Ishikawa (cell line): ENCODE results near the gene CFAP43.

Source experiments
- CEBPB ChIP-seq: IDR thresholded peaks from 2 replicates; pipeline ENCODE4 v1.6.1; 2012
- CREB1 ChIP-seq: IDR thresholded peaks from 2 replicates; pipeline ENCODE4 v1.6.1; 2012; ENCODE audit warnings: low read depth
- EGR1 ChIP-seq: IDR thresholded peaks from 2 replicates; pipeline ENCODE4 v1.6.1; 2012
- EP300 ChIP-seq: IDR thresholded peaks from 2 replicates; pipeline ENCODE4 v1.6.1; 2012; ENCODE audit warnings: borderline replicate concordance
- FOXM1 ChIP-seq: IDR thresholded peaks from 2 replicates; pipeline ENCODE4 v1.6.1; 2012; ENCODE audit warnings: low read depth, borderline replicate concordance
- NFIC ChIP-seq: IDR thresholded peaks from 2 replicates; pipeline ENCODE4 v1.6.1; 2012
- RAD21 ChIP-seq: IDR thresholded peaks from 2 replicates; pipeline ENCODE4 v1.6.1; 2012; ENCODE audit warnings: low read depth
- TAF1 ChIP-seq: IDR thresholded peaks from 2 replicates; pipeline ENCODE4 v1.6.1; 2012; ENCODE audit warnings: low read depth, mild to moderate bottlenecking
- TCF12 ChIP-seq: IDR thresholded peaks from 2 replicates; pipeline ENCODE4 v1.6.1; 2012; ENCODE audit warnings: low read depth
- TEAD4 ChIP-seq: IDR thresholded peaks from 2 replicates; pipeline ENCODE4 v1.6.1; 2012
- YY1 ChIP-seq: IDR thresholded peaks from 2 replicates; pipeline ENCODE4 v1.6.1; 2012; ENCODE audit warnings: low read depth
- ZBTB7A ChIP-seq: IDR thresholded peaks from 2 replicates; pipeline ENCODE4 v1.6.1; 2012; ENCODE audit warnings: low read depth
- TF ChIP-seq, protein P1 (sequence below): IDR thresholded peaks from 2 replicates; pipeline ENCODE4 v1.6.1; 2012
- TF ChIP-seq, protein P2 (sequence below): IDR thresholded peaks from 2 replicates; pipeline ENCODE4 v1.6.1; 2012
- TF ChIP-seq, protein P3 (sequence below): IDR thresholded peaks from 2 replicates; pipeline ENCODE4 v1.6.1; 2012; ENCODE audit warnings: low read depth, mild to moderate bottlenecking

CFAP43 gene

GRCh38 chr10:104258209-104258608 lies 26.0 kb upstream of the CFAP43 start:
- TF ChIP-seq EGR1 (no peak), TEAD4 (no peak), CREB1 (no peak), EP300 (no peak), CEBPB (no peak)

- TF ChIP-seq CREB1 (no peak), FOXM1 (no peak), NFIC (no peak), ZBTB7A (no peak), YY1 (no peak), TCF12 (no peak), RAD21 (no peak), EGR1 (no peak), TAF1 (no peak), CEBPB (no peak), TEAD4 (no peak), EP300 (no peak)
- TF ChIP-seq, protein P1, sequence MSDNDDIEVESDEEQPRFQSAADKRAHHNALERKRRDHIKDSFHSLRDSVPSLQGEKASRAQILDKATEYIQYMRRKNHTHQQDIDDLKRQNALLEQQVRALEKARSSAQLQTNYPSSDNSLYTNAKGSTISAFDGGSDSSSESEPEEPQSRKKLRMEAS: no peak
- TF ChIP-seq, protein P2, sequence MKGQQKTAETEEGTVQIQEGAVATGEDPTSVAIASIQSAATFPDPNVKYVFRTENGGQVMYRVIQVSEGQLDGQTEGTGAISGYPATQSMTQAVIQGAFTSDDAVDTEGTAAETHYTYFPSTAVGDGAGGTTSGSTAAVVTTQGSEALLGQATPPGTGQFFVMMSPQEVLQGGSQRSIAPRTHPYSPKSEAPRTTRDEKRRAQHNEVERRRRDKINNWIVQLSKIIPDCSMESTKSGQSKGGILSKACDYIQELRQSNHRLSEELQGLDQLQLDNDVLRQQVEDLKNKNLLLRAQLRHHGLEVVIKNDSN: no peak
- TF ChIP-seq, protein P3, sequence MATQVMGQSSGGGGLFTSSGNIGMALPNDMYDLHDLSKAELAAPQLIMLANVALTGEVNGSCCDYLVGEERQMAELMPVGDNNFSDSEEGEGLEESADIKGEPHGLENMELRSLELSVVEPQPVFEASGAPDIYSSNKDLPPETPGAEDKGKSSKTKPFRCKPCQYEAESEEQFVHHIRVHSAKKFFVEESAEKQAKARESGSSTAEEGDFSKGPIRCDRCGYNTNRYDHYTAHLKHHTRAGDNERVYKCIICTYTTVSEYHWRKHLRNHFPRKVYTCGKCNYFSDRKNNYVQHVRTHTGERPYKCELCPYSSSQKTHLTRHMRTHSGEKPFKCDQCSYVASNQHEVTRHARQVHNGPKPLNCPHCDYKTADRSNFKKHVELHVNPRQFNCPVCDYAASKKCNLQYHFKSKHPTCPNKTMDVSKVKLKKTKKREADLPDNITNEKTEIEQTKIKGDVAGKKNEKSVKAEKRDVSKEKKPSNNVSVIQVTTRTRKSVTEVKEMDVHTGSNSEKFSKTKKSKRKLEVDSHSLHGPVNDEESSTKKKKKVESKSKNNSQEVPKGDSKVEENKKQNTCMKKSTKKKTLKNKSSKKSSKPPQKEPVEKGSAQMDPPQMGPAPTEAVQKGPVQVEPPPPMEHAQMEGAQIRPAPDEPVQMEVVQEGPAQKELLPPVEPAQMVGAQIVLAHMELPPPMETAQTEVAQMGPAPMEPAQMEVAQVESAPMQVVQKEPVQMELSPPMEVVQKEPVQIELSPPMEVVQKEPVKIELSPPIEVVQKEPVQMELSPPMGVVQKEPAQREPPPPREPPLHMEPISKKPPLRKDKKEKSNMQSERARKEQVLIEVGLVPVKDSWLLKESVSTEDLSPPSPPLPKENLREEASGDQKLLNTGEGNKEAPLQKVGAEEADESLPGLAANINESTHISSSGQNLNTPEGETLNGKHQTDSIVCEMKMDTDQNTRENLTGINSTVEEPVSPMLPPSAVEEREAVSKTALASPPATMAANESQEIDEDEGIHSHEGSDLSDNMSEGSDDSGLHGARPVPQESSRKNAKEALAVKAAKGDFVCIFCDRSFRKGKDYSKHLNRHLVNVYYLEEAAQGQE: no peak
Measured at GRCh38 chr10:104257235-104257634, 25.1 kb upstream of the CFAP43 start.

GRCh38 chr10:104256335-104256961 lies 24.3 kb upstream of the CFAP43 start:
- TF ChIP-seq CREB1: no peak
- TF ChIP-seq FOXM1: no peak
- no peak for TF ChIP-seq EP300
- no peak for TF ChIP-seq TEAD4
- peak; percentile 79 for TF ChIP-seq NFIC

GRCh38 chr10:104255311-104255981 lies 23.3 kb upstream of the CFAP43 start:
- TF ChIP-seq, protein P2: no peak
- TF ChIP-seq FOXM1: no peak
- no peak for TF ChIP-seq RAD21
- TF ChIP-seq CEBPB: no peak
- TF ChIP-seq EGR1: no peak
- TF ChIP-seq TEAD4: no peak
- TF ChIP-seq, protein P3: no peak
- TF ChIP-seq YY1: no peak
- no peak for TF ChIP-seq CREB1
- TF ChIP-seq TCF12: no peak

- TF ChIP-seq EGR1 (peak; percentile 84), TAF1 (peak; percentile 89), TEAD4 (no peak; the same call in 1 of the 2 replicates), RAD21 (no peak), EP300 (no peak), YY1 (no peak), TCF12 (no peak), ZBTB7A (peak; percentile 97), NFIC (no peak)
- TF ChIP-seq, protein P2: 0 out of 2 replicates have a peak, but pooled peaks have one; percentile 5
- TF ChIP-seq, protein P1: peak; percentile 82
Measured at GRCh38 chr10:104254493-104255310, 22.5 kb upstream of the CFAP43 start, which contains the start of gene GSTO1. TSS of gene GSTO1 (plus strand) at chr10:104254892. CDS start at chr10:104254929, 37 bp downstream.
